Dedifferentiated amniotic fluid mesenchymal stem cell (primary cell): ENCODE data around the gene PLCB1.
"Not testable (repeated sequence)": the region's sequence is repeated elsewhere in the genome, so short reads cannot be mapped to it uniquely, and the experiment has no call there.

Experiments used
- DNase-seq: peaks from one replicate; pipeline ENCODE4 v3.0.0-alpha.2; 2016; ENCODE audit errors: extremely low spot score

Gene PLCB1

DNA sequence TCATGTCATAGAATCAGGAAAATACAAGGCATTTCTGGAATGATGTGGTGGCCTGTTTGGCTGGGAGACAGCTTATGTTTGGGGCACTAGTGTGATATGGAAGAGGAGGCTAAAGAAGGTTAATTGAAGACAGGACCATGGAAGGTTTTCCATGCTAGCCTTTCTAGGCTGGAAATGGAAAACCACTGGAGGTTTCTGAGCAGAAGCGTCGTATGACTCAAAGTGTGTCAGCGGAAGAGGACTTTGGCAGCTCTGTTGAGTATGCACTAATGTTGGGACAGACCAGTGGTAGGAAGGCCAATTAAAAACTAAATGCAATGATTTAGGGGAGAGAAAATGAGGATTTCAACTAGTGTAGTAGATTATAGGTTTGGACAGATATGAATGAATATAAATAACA is 413.1 kb downstream of the PLCB1 start:
- no peak for DNase-seq

DNA sequence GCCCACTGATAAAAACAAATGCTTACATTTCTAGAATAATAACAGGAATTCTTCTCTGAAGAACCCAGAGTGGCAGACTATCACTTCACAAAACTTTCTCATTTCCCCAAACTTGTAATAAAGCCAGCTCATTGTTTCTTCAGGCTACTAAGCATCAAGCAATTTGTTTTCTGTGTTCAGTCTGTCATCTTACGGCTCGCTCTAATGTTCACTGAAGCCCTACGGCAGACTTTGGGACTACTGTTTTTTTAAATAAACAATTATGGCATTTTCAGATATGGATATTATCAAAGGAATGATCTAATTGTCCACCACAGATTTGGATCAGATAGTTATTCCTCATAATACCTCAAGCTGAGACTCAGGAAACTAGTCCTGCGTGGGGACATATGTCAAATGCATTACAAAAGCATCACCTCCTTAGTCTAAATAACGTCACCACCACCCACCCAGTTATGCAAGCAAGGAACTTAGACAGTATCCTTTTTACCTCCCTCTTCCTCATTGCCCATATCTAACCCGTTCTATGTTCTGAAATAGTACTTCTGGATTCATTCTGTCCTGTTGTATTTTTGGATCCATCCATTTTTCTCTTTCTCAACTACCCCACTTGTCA is 415.1 kb downstream of the PLCB1 start:
- no peak for DNase-seq

DNA sequence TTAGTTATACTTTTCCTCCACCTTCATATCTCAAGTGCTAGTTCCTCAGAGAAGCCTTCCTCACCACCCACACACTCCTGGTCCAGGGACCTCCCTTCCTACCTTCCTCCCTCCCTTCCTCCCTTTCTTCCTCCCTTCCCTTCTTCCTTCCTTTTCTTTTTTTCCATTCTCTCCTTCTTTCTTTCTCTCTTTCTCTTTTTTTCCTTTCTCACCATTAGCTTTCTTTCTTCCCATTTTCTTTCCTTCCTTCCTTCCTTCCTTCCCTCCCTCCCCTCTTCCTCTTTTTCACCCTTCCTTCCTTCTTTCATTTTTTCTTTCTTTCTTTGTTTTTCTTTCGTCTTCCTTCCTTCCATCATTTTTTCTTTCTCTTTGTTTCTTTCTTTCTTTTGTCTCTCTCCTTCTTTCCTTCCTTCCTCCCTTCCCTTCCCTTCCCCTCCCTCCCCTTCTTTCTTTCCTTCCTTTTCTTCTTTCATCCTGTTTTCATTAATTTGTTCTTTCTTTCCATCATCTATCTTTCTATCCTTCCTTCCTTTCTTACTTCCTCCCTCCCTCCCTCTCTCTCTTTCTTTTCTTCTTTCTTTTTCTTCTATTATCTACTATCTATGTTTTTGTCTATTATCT is 416.0 kb downstream of the PLCB1 start:
- DNase-seq: no peak

DNA sequence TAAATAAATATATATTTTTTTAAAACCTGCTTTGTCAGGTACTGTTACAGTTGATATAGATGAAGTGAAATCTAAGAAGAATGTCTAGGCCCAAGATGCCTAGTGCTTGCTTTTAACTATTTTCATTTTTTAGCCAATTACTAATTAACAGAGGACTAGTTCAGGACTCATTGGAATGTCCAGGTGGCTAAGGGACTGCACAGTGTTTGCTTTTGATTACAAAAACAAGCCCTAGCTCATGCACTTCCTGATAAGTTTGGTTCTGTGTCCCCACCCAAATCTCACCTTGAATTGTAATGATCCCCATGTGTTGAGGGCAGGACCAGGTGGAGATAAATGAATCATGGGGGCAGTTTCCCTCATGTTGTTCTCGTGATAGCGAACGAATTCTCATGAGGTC is 417.1 kb downstream of the PLCB1 start:
- DNase-seq: no peak

DNA sequence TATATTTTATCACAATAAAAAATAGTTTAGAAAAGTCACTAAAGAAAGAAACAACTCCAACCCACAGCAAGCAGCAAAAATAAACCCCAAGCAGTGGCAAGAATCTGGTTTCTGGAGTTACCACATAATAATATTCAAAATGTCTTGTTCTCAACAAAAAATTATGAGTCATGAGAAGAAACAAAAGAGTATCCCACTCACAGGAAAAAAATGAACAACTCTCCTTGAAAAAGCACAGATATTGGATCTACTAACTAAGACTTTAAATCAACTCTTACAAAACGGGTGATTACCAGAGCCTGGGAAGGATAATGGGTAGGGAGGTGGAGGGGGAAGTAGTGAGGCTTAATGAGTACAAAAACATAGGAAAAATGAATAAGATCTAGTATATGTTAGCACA is 425.6 kb downstream of the PLCB1 start:
- DNase-seq: no peak

DNA sequence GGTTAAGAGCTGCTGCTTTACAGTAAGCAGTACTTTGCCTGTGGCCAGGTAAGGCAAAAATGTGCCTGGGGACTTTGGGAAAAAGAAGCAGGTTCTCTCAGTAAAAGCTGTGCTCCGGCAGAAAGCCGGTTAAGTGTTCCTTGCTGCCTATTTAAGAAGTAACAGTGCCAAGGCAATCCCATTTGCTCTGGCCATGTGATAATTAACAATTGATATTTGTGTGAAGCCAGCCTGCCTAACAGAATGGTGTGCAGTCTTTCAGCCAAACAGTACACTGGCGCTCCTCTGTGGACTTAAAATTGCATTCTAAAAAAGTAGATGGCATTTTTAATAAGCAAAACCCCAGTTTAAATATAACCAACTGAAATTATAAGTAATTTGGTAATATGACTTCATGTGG is 430.3 kb downstream of the PLCB1 start:
- no peak for DNase-seq

DNA sequence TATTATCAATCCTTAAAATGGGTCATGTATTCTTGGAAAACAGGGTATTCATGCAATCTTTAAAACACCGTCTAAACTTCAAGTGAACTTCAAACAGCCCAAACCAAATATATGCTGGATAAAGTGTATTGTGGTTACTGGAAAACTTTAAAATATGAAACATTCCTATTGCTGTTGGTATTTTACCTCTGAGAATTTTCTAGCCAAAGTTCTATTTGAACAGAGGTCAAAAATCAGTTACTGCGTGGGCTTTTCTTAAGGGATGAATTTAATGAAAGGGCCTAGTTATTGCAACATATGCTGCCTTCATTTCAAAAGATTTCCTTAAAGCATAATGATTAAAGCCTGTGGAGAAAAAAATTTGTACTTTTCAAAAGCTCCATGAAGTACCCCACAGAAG is 436.0 kb downstream of the PLCB1 start:
- DNase-seq: peak; percentile 60

DNA sequence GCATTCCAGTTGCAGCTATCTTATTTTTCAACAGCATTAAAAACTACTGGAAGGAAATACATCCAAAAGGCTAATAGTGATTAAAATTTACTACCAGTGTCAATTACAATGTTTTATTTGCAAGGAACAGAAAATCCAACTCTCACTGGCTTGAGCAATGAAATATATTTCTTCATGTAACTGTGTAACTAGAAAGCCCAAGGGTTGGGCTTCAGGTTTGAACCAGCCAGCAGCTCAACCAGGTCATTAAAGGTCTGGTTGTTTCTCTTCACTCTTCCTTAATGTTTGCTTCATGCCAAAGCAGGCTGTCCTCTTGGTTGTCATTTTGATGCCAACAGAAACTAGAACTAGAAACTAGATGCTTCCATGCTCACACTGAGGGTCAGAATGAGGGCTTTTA is 437.7 kb downstream of the PLCB1 start:
- DNase-seq: no peak

DNA sequence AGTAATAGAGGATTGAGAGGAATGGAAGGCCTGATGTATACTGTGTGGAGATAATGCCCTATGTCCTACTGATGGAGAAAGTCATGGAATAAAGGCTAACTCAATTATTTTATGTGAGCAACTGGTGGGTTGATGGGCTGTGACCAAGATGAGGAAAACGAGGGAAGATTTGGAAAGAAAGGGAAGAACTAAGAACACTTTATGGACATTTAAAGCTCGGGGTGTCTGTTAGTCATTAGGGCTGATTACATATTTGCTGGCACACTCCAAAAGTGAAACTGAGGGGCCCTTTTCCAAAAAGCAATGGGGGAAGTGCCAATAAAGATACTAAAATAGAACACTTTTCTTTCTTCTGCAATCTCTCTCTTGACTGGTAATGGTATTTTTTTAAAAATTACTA is 439.5 kb downstream of the PLCB1 start:
- DNase-seq: no peak

DNA sequence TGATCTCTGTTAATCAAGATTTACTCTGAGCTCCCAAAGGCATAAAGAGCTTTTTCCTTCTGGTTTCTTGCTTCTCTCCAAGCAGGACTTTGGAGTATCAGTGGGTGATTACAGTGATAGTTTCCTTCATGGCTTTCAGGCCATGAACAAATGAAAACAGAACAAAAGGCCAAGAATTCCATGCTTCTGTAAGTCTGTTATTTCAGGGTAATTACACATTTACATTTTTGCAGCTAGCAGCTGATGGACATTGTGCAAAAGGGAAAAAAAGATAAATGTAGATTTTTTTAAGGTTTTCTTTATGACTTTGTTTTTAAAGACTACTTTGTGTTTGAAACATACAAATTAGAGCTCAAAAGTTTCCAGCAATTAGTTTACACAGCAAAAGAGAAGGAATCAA is 441.6 kb downstream of the PLCB1 start:
- DNase-seq: no peak

DNA sequence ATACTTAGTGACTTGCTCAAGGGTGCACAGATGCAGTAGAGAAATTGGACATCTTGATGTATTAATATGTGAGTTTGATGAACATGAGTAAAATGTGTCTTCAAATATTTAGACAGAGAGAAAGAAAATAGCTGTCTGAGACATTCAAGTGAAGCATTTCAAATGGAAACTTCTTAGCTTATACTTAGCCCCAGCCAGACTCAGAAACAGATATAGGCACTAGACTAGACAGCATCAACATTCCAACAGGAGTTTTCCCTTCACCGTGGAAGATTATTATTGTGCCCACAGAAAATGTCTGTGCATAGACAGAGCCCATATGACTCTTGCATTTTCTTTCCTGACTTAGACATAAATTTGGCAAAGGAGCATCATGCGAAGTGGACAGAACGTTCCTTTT is 443.0 kb downstream of the PLCB1 start:
- no peak for DNase-seq

DNA sequence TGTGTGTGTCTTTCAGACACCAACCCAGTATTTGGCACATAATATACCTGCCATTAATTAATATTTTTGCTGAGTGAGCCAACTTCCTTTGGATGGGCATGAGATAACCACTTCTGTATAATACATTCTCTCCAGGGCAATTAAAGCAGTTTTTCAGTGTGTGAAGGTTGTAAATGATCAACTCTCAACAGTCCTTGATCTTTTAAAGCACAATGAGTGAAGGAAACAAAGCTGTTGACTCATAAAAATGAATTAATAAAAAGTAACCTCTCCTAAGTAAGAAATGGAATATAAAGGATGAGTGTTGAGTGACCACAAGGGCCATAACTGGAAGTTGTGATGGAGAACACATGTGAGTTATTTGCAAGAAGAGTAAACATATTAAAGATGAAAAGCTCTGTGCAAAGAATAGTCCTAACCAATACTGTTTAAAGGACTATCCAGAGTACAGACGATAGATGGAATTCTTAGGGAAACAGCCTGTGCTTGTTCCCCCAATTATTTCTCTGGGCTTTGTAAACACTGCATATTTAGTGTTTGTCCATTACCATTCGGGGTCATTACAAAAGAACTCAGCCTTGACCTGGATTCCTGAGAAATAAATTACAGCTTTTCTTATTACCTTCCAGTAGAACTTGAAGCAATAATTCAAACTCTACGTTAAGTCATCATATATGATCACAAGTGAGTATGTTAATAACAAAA is 446.2 kb downstream of the PLCB1 start:
- no peak for DNase-seq

DNA sequence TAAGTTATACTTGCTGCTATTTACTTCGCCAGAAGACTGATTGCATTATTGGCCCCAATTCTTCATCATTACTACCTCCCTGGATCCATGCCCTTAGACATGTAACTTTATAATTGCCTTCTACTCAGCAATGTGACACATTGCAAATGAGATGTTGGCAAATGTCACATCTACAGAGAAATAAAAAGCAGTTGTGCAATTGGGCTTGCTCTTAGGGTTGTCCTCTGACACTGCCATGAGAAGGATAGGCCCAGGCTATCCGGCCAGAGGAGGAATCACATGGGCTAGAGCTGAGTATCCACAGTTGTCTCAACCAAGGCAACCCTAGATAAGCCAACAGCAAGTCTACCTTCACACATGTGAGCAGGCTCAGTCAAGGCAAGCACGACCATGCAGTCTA is 447.0 kb downstream of the PLCB1 start:
- DNase-seq: no peak

DNA sequence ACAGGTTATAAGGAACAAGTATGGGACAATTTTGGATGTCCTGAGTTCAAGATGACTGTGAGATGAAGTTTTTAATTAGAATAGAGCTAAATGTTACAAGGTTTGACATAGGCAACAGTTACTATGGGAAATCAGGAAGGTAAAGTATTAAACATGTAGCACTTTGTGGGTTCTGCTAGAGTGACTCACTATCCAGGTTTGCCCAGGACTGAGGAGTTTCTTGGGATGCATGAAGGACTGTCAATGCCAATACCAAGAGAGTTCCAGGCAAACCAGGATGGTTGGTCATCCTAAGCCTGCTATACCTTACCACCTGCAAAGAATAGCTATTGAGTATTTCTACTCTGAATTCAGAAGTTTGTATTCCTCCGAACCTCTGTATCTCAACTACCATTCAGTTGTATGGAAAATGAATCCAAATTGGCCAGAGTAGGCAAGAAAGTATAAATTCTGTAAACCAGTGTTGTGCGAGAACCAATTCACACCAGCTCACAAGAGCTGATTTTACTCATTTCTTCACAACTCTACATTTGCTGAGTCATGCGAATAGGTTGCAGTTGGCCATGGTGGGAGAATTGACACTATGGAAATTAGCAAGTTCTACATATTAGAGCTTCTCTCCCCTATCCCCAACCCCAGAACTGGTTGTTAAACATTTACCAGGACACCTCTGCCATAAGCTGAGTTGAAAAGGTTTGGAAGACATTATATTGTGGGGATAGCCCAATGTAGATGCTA is 449.5 kb downstream of the PLCB1 start:
- DNase-seq: no peak

DNA sequence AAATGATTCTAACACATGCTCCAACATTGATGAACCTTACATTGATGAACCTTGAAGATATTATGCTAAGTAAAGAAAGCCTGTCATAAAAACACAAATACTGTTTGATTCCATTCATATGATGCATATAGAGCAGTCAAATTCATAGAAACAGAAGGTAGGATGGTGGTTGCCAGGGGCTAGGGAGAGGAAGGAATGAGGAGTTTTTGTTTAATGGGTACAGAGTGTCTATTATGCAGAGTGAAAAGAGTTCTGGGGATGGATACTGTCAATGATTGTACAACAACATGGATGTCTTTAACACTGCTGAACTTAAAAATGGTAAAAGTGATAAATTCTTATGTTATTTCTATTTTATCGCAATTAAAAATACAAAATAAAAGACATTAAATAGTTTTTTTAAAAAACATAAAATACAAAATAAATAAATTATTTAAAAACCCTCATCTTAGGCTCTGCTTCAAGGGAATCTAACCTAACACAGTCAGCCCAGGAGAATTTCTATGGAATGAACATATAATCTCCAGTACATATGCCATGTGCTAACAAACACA is 451.0 kb downstream of the PLCB1 start:
- no peak for DNase-seq

DNA sequence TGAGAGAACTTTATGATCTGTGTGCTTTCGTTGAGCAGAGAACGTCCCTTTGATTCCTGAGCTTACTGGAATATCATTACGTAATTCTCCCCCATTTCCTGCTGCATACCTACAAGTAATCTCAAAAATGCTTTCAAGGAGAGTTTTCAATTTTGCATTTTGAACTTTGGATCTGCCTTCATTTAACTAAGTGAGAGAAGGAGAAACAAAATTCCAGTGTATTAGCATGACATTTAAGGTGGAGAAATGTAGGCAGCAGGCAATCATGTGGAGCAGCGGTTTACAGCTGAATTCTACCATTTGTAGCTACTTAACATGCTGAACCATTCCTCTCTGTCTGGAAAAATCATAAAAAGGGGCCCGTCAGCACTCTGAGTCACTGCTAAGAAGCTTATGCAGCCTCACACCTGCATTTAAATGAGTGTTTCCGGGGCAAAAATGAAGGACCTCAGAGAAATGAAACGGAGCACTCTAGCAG is 451.5 kb downstream of the PLCB1 start:
- DNase-seq: no peak

DNA sequence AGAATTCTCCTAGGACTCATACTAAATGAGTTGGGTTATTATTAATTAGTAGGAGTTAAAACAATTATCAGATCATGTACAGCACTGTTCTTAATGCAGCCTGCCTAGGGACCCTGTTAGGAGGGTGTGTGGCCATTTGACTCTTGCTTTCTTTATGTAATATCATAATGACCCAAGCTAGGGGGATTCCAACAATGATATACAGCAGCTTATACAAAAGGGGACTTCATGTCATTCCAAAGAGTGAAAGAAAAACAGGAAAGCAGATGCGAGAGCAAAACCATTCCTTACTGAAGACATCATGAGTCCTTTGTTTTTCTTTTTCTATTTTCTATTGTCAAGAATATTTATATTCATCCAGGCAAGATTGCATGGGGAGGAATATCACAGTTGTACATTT is 455.2 kb downstream of the PLCB1 start:
- DNase-seq: no peak

DNA sequence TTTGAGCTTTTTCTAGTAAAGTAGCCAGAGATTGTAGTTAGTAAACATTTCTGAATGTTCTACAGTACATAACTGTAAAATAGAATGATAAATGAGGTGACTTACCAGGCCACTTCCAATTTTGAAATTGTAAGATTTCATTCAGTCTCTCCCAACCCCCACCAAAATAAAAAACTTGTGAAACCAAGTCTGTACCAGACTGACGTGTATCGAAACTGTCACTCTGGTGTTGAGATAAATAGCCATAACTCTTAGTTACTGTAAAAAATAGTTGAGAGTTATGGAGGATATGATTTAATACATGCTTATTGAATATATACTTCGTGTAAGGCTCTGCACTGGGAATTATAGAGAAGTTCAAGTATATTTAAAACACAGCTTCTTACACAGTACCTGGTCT is 455.7 kb downstream of the PLCB1 start:
- DNase-seq: no peak

DNA sequence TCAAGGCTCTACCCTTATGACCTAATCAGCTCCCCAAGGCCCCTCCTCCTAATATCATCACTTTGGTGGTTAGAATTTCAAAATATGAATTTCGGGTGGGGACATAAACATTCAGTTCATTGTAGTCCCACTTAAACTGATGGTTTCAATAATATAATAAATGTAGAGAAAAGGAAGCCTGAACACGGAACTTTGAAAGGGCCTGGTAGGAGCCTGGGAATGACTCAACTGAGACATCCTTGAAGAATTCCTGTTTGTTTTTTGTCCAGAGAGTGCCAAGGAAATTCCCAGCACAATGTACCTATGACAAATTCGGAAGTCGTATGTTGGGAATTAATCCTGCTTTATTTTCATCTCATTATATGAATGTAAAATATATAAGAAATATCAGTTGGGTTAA is 457.9 kb downstream of the PLCB1 start:
- DNase-seq: no peak

DNA sequence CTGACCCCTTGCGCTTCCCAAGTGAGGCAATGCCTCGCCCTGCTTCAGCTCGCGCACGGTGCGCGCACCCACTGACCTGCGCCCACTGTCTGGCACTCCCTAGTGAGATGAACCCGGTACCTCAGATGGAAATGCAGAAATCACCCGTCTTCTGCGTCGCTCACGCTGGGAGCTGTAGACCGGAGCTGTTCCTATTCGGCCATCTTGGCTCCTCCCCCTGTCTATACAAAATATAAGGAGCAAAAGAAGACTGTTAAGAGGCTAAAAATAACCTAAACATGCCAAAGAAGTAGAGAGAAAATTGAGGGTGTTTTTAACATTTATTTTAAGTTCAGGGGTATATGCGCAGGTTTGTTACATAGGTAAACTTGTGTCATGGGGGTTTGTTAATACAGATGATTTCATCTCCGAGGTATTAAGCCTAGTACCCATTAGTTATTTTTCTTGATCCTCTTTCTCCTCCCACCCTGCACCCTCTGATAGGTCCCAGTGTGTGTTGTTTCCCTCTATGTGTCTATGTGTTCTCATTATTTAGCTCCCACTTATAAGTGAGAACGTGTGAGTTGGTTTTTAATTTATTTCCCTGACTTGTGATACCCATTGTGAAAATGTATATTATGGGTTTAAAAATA is 469.0 kb downstream of the PLCB1 start:
- not testable (repeated sequence) for DNase-seq

DNA sequence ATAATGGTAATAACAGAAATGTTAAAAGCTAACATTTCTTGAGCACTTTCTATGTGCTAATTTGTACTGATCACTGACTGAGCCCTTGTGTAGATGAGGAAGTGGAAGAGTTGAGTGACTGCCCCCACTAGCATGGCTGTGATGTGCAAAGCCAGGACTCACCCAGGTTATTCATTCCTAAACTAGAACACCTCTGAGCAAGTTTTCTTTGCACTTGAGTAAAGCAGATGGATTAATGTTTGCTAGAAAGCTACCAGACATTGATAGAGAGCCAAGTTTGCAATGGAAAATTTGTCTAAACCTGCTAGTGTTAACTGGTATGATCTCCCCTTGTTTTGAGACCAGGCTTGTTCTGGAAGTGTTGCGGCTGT is 469.5 kb downstream of the PLCB1 start:
- no peak for DNase-seq
